AG09309 (cell line): ENCODE results near the gene AGAP1.

Experiments used
- DNase-seq: peaks from one replicate; pipeline ENCODE4 v3.0.0-alpha.2; 2010; ENCODE audit warnings: low read depth
- H3K4me3 ChIP-seq: 2 replicates; pipeline ENCODE4 v1.5.1; 2011; ENCODE audit warnings: mild to moderate bottlenecking, low read depth, low read length, moderate library complexity; ENCODE audit not compliant: control insufficient read depth
- CTCF ChIP-seq: IDR thresholded peaks from 2 replicates; pipeline ENCODE4 v1.5.1; 2011; ENCODE audit warnings: mild to moderate bottlenecking, low read depth, low read length, inconsistent platforms; ENCODE audit not compliant: insufficient read depth, control insufficient read depth; ENCODE audit errors: missing control alignments

Gene AGAP1

GRCh38 chr2:235780401-235780800 lies 286.6 kb downstream of the AGAP1 start:
- no peak for TF ChIP-seq CTCF
- no peak for DNase-seq
- no peak overlapping the region for H3K4me3 ChIP-seq

GRCh38 chr2:235781775-235782174 lies 287.9 kb downstream of the AGAP1 start:
- DNase-seq = no peak
- H3K4me3 ChIP-seq = no peak overlapping the region
- no peak for TF ChIP-seq CTCF

- H3K4me3 ChIP-seq = no peak overlapping the region
- DNase-seq = no peak
- no peak for TF ChIP-seq CTCF
Observed at GRCh38 chr2:235784788-235785187, 290.9 kb downstream of the AGAP1 start.

GRCh38 chr2:235789552-235789951 lies 295.7 kb downstream of the AGAP1 start:
- DNase-seq = no peak
- TF ChIP-seq CTCF = no peak
- no peak overlapping the region for H3K4me3 ChIP-seq

- no peak for DNase-seq
- no peak overlapping the region for H3K4me3 ChIP-seq
- TF ChIP-seq CTCF = peak; percentile 33
Observed at GRCh38 chr2:235793163-235793752, 299.4 kb downstream of the AGAP1 start.

- no peak for TF ChIP-seq CTCF
- H3K4me3 ChIP-seq = no peak overlapping the region
- DNase-seq = no peak
Observed at GRCh38 chr2:235799281-235799680, 305.4 kb downstream of the AGAP1 start.

GRCh38 chr2:235802542-235802941 lies 308.7 kb downstream of the AGAP1 start:
- no peak overlapping the region for H3K4me3 ChIP-seq
- TF ChIP-seq CTCF = no peak
- DNase-seq = no peak
